NK-92 treated with Interleukin-12 subunit alpha and Interleukin-12 subunit beta, amount 100 ng/mL, for 24 hours (cell line): ENCODE results near the gene C11orf24.
A peak's percentile ranks its signal among the peaks of the same experiment; 100 is the strongest.

Experiments used
- DNase-seq: peaks from one replicate; lab custom pipeline; 2025; lab: John Stamatoyannopoulos, UW

The C11orf24 gene

GRCh38 chr11:68270196-68271022, 1.4 kb downstream of the C11orf24 start:
- DNase-seq, result no peak

- no peak for DNase-seq
Observed at GRCh38 chr11:68269414-68270081, 2.2 kb downstream of the C11orf24 start.

DNA sequence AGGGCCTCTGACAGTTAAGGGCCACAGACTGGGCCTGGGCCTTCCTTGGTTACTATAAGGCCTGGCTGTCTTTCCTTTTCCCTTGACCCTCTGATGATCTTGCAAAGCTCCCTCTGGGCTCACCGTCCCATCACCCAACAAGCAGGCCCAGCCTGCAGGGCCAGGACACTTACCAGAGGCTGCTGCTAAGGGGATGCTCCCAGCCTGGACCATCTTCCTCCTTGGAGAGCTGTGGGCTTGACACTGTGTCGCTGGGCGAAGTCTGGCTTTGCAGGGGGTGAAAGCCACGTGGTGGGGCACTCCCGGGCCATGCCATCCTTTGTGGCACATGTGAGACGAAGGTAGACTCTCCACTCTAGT, 3.9 kb downstream of the C11orf24 start:
- DNase-seq, result no peak

DNA sequence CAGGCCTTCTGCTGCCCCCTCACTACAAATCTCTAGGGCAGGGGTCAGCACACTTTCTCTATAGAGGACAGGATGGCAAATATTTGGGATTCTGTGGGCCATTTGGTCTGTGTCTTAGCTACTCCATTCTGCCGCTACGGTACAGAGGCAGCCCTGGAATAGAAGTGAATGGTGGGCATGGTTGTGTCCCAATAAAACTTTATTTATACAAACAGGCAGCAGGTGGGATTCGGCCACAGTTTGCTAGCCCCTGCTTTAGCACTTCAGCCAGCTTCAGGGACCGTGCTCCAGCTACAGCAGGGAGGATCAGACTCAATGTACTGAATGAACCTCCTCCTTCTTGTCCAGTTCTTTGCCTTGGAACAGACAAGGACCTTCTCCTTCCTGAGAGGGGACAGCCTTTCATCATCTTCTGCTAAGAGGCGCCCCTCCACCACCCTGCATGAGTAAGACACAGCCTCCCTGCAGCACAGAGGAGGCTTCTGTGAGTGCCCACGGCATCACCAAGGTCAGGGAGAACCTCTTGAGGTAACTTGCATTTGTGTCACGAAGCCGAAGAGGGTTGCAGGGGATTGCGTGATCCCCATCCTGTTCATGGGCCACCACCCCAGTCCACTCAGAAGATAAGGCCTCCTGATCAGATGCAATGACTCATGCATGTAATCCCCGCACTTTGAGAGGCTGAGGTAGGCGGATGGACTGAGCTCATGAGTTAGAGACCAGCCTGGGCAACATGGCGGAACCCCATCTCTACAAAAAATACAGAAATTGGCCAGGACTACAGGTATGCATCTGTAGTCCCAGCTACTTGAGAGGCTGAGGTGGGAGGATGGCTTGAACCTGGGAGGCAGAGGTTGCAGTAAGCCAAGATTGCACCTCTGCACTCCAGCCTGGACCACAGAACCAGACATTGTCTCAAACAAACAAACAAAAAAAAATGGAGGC, 4.6 kb downstream of the C11orf24 start:
- DNase-seq, result no peak

DNA sequence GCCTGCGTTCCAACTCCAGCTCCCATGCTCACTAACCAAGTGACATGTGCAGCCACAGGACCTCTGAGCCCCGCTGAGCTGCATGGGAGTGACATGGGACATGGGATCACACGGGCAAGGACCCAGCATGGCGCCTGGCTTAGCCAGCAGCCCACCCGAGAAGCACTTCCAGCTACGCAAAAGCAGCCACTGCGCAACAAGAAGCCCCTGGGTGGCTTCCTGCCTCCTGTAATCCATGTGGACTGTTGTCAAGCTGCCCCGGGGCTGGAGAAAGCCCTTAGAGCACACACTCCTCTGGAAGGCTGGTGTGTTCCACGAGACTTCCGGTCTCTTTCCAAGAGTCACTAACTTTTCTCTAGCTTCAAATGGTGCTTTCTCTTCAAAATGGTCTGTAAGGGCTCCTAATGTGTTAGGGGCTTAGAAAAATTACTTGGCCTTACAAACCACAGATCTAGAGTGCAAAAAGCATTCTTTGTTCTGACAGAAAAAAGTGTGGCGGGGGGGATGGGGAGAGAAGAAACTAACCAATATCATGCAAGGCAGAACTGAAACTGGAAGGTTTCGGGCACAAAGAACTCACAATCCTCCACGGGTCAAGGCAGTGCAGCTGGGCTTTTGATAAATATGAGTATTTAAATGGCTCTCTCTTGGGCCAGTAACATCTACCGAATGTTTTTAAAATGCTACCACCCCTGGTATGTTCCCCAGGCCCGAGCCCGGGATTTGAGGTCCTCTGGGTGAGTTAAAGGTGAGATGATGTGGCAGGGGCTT, 5.5 kb downstream of the C11orf24 start:
- no peak for DNase-seq

DNA sequence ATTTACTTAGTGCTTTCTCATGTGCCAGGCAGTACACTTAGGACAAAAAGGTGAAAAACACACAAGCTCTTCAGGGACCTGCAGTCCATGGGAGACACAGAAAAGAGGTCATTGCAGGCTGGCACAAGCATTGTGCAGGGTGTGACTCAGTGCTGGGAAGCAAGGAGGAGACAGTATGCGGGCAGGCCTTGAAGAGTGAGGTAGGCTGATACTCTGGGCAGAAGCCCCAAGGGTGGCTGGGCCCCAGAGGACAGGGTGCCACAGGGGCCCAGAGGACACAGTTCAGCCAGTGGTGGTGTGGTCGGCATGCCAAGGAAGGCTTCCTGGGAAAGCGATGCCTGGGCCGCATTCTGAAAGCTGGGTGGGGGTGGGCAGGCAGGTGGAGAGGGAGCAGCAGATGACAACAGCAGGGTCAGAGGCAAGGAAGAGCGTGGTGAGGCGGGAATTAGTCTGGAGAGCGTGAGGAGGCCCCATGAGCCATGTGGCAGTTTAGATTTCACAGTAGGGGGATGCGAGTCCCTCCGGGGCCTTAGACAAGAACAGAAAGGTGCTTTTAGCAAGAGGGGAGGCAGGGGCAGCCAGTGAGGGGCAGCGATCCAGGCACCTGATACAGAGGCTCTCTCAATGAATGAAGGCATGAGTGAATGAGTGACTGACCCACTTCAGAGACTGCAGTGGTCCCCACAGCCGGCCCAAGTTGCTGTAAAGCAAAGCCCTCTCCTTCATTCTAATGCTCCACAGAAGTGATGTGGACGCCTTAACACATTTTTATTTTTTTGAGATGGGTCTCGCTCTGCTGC, 6.8 kb downstream of the C11orf24 start:
- no peak for DNase-seq

- no peak for DNase-seq
Observed at GRCh38 chr11:68264244-68264643, 7.5 kb downstream of the C11orf24 start.

GRCh38 chr11:68263444-68264035, 8.2 kb downstream of the C11orf24 start:
- DNase-seq, result no peak

GRCh38 chr11:68262544-68262827, 9.3 kb downstream of the C11orf24 start:
- no peak for DNase-seq

DNA sequence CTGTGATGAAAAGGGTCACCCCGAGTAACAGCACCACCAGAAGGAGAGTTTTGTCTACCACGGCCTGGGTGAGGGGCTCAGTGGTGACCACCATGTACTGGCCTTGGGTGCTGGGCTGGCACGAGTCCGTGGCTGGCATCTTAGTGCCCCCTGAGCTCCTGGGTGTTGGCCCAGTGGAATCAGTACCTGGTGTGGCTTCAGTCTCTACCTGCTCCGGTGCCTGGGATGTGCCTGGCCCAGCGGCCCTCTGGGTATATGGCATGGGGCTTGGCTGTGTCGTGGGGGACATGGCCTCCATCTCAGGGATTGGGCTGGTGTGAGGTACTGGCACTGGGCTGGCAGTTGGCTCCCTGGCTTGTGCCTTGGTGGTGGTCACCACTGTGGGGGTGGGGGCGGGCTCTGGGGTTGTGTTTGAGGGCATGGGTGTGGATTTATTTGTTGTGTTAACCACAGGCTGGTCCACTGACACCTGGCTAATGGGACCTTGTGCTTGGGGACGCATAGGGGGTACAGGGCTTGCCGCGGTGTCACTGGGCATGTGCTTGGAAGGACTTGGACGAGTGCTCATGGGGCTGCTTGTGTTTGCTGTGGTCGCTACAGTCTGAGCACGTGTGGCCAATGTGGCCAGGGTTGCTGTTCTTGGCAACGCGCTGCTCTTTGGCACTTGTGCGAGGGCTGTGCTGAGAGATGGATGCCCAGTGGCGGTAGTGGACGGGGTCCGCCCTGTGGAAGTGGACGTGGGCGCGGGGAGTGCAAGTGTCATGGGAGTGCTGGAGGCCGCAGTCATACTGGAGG, 9.8 kb downstream of the C11orf24 start:
- no peak for DNase-seq

GRCh38 chr11:68261006-68261405, 10.8 kb downstream of the C11orf24 start:
- no peak for DNase-seq

- no peak for DNase-seq
Observed at GRCh38 chr11:68260484-68260883, 11.3 kb downstream of the C11orf24 start.

DNA sequence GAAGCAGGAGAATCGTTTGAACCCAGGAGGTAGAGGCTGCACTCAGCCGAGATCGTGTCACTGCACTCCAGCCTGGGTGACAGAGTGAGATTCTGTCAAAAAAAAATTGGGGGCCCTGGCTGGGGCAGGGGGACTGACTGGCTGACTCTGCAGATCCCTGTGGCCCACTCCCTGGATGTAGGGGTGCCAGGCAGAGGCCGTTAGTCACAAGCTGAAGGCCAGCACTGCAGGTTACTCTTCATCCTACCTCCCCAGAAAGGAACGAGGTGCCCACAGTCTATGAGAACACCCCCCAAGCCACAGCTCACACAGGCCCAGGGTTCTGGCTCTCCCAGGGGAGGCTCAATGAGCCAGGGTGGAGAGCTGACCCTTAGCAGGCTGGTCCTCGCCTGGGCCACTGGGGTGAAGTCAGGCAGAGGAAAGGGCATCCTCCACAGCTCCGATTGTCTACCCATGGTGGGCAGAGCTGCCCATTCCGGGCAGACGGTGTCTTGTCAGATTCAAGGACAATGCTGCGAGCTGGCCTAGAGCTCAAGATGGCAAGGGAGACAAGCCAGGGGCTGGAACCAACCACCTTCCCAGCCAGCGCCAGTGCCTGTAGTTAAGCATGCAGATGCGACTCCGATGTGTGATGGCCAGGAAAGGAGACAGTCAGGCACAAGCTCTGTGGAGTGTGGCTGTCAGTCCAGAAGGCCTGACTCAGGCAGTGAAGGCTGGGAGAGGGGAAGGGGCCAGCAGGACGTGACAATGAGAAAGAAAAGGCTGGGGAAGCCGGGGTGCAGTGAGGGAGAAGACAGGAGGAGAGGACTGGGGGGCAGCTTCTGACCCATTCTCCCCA, 12.4 kb downstream of the C11orf24 start:
- DNase-seq, result no peak

- no peak for DNase-seq
Observed at GRCh38 chr11:68258363-68258765, 13.4 kb downstream of the C11orf24 start.

GRCh38 chr11:68257477-68258362, 14.1 kb downstream of the C11orf24 start:
- DNase-seq, result peak; percentile 75

- DNase-seq, result no peak
Observed at GRCh38 chr11:68256331-68256741, 15.4 kb downstream of the C11orf24 start.

GRCh38 chr11:68255526-68255925, 16.2 kb downstream of the C11orf24 start:
- DNase-seq, result no peak

GRCh38 chr11:68254421-68254820, 17.4 kb downstream of the C11orf24 start:
- DNase-seq, result no peak
